ENCODE data around the gene DBNDD1.
A peak's percentile ranks its signal among the peaks of the same experiment; 100 is the strongest.

DBNDD1 gene

GRCh38 chr16:90037276-90037675, 18.0 kb upstream of the DBNDD1 start:
- no peak for DNase-seq

- DNase-seq, result no peak
Measured at GRCh38 chr16:90035902-90036301, 16.6 kb upstream of the DBNDD1 start.

GRCh38 chr16:90034504-90034903, 15.2 kb upstream of the DBNDD1 start:
- no peak for DNase-seq

GRCh38 chr16:90033387-90033786, 14.1 kb upstream of the DBNDD1 start:
- no peak for DNase-seq

- DNase-seq, result no peak
Measured at GRCh38 chr16:90032674-90033331, 13.5 kb upstream of the DBNDD1 start.

GRCh38 chr16:90031931-90032673, 12.8 kb upstream of the DBNDD1 start:
- peak in 11 of 51 donors; percentile 13 to 74 (median 27) for DNase-seq

- no peak for DNase-seq
Measured at GRCh38 chr16:90031186-90031930, 12.1 kb upstream of the DBNDD1 start.

- no peak for DNase-seq
Measured at GRCh38 chr16:90028985-90029384, 9.7 kb upstream of the DBNDD1 start.

- DNase-seq, result no peak
Measured at GRCh38 chr16:90027611-90028010, 8.4 kb upstream of the DBNDD1 start.

- DNase-seq, result no peak
Measured at GRCh38 chr16:90026135-90026534, 6.9 kb upstream of the DBNDD1 start.

GRCh38 chr16:90023078-90023447, 3.8 kb upstream of the DBNDD1 start:
- no peak for DNase-seq

- DNase-seq, result peak; percentile 12 to 94 (median 84)
Measured at GRCh38 chr16:90022209-90023077, 3.2 kb upstream of the DBNDD1 start.

GRCh38 chr16:90020838-90021382, 1.7 kb upstream of the DBNDD1 start:
- peak in 25 of 51 donors; percentile 10 to 68 (median 42) for DNase-seq

GRCh38 chr16:90020260-90020837, 1.1 kb upstream of the DBNDD1 start:
- DNase-seq, result peak in 6 of 51 donors; percentile 8 to 53 (median 30)

GRCh38 chr16:90019543-90020259, 445 bp upstream of the DBNDD1 start:
- DNase-seq, result peak in 9 of 51 donors; percentile 7 to 55 (median 31)

GRCh38 chr16:90018297-90018651, 982 bp downstream of the DBNDD1 start:
- DNase-seq, result peak in 1 of 51 donors; percentile 33

- peak in 7 of 51 donors; percentile 9 to 36 (median 17) for DNase-seq
Measured at GRCh38 chr16:90016339-90016950, 2.8 kb downstream of the DBNDD1 start.

GRCh38 chr16:90015586-90016338, 3.5 kb downstream of the DBNDD1 start:
- no peak for DNase-seq
